Upper lobe of left lung (tissue), 6 donors: ENCODE measurements around the gene SND1. TPM values are rescaled to one million over a fixed set of nuclear protein-coding genes. Genes with fewer than 3 reads are reported as not detected.

ENCODE experiments used
- ATAC-seq, 2 donors: fragments of 200-7000 bp; cut with Tn5 transposase; one replicate each; pipeline ENCODE4 v1.9.1; 2022; ENCODE audit warnings: mild to moderate bottlenecking in 2 of 2, moderate library complexity in 2 of 2; ENCODE audit not compliant: low FRiP score in 2 of 2
- DNase-seq, 2 donors: peaks; one replicate each; pipeline ENCODE4 v3.0.0-alpha.2; 2019 to 2020
- H3K27ac ChIP-seq, 4 donors: fragments of 200-600 bp; sonication (generic); one replicate each; pipeline ENCODE4 v1.5.1; 2016 to 2019
- H3K27me3 ChIP-seq, 4 donors: fragments of 200-600 bp; sonication (generic); one replicate each; pipeline ENCODE4 v1.5.1; 2017 to 2019
- H3K36me3 ChIP-seq, 4 donors: fragments of 200-600 bp; sonication (generic); one replicate each; pipeline ENCODE4 v1.5.1; 2016 to 2019
- H3K4me1 ChIP-seq, 4 donors: fragments of 200-600 bp; sonication (generic); one replicate each; pipeline ENCODE4 v1.5.1; 2018 to 2019
- H3K4me3 ChIP-seq, 4 donors: fragments of 200-600 bp; sonication (generic); one replicate each; pipeline ENCODE4 v1.5.1; 2017 to 2019; ENCODE audit warnings: mild to moderate bottlenecking in 2 of 4, moderate library complexity in 1 of 4
- H3K9me3 ChIP-seq, 4 donors: fragments of 200-600 bp; sonication (generic); one replicate each; pipeline ENCODE4 v1.5.1; 2018 to 2019
- CTCF ChIP-seq, 6 experiments: fragments of 450-650 bp in 4 of 6; fragments of 200-600 bp in 2 of 6; sonication (generic) in 2 of 6; IDR thresholded peaks; one replicate each; pipeline ENCODE4 v1.5.1; 2016 to 2019; ENCODE audit warnings: antibody characterized with exemption in 6 of 6
- EP300 ChIP-seq, 4 donors: sonication (generic); formaldehyde crosslinking; IDR thresholded peaks; one replicate each; pipeline ENCODE4 v1.5.1; 2017; ENCODE audit warnings: antibody characterized with exemption in 4 of 4, control low read depth in 2 of 4
- POLR2A ChIP-seq, 4 donors: fragments of 450-650 bp; IDR thresholded peaks; one replicate each; pipeline ENCODE4 v1.5.1; 2016 to 2017; ENCODE audit warnings: antibody characterized with exemption in 4 of 4, mild to moderate bottlenecking in 2 of 4
- POLR2AphosphoS5 ChIP-seq, 2 donors: sonication (generic); formaldehyde crosslinking; IDR thresholded peaks; one replicate each; pipeline ENCODE4 v1.5.1; 2017; ENCODE audit warnings: antibody characterized with exemption in 2 of 2
- WGBS, 2 donors: methylation state at CpG; one replicate each; pipeline ENCODE4 v1.1.5; 2017 to 2018; 5-methylcytosine and 5-hydroxymethylcytosine counted together
- total RNA-seq, 6 donors: library from RNA; depleted of rRNA in 4 of 6; stranded (reverse); fragments of >200 nt in 4 of 6; gene quantifications; one replicate each; pipeline versions ENCODE4 v1.1.0 to v1.2.1, GENCODE V29; 2016 to 2021
- donor health status: DM: no; HTN: no; CAD: no; lungs with moderate emphysema.
- donor health status: DM: no; HTN: yes; CAD: no; lungs with severe emphysema.

Gene SND1
- total RNA-seq, 6 donors from 2014 or later: 107 to 167 (median 121) TPM

- DNase-seq: no peak
- H3K27ac ChIP-seq: no peak overlapping the region
- peaks cover 0 to 13% (median 9%) of the 10 kb centered on the region in 4 donors for H3K4me1 ChIP-seq
- WGBS, 2 donors: 91 to 94% methylated on average over 7 of the region's 7 CpGs
- TF ChIP-seq POLR2AphosphoS5 (IDR thresholded peaks at IDR 0.05) (no peak), CTCF (IDR thresholded peaks at IDR 0.05) (no peak), EP300 (IDR thresholded peaks at IDR 0.05) (no peak), POLR2A (IDR thresholded peaks at IDR 0.05) (no peak)
- H3K4me3 ChIP-seq: no peak overlapping the region
- no peaks in the 10 kb centered on the region for H3K27me3 ChIP-seq
- no peaks in the 10 kb centered on the region for H3K9me3 ChIP-seq
- H3K36me3 ChIP-seq: no peaks in the 10 kb centered on the region
- no peak for ATAC-seq
These were observed 243.4 kb downstream of the SND1 start for GRCh38 chr7:127895360-127895759.

GRCh38 chr7:127895814-127896280 lies 243.9 kb downstream of the SND1 start:
- TF ChIP-seq CTCF (IDR thresholded peaks at IDR 0.05) (no peak), EP300 (IDR thresholded peaks at IDR 0.05) (no peak)
- Histone ChIP-seq H3K9me3 (no peaks in the 10 kb centered on the region), H3K36me3 (no peaks in the 10 kb centered on the region), H3K4me1 (peaks cover 0 to 11% (median 6%) of the 10 kb centered on the region in 4 donors), H3K27ac (no peak overlapping the region), H3K27me3 (no peaks in the 10 kb centered on the region), H3K4me3 (no peak overlapping the region)
- DNase-seq (no peak), ATAC-seq (no peak)
- WGBS, 2 donors: 78 to 83% methylated on average over 4 of the region's 4 CpGs

- no peaks in the 10 kb centered on the region for H3K36me3 ChIP-seq
- H3K9me3 ChIP-seq: no peaks in the 10 kb centered on the region
- H3K4me3 ChIP-seq: no peak overlapping the region
- 83 to 86% methylated on average over 5 of the region's 5 CpGs for WGBS, 2 donors
- no peak overlapping the region for H3K27ac ChIP-seq
- no peaks in the 10 kb centered on the region for H3K27me3 ChIP-seq
- no peak for TF ChIP-seq POLR2A (IDR thresholded peaks at IDR 0.05)
- TF ChIP-seq POLR2AphosphoS5 (IDR thresholded peaks at IDR 0.05): no peak
- TF ChIP-seq EP300 (IDR thresholded peaks at IDR 0.05): no peak
- TF ChIP-seq CTCF (IDR thresholded peaks at IDR 0.05): no peak
- peaks cover 0 to 11% (median 5%) of the 10 kb centered on the region in 4 donors for H3K4me1 ChIP-seq
- DNase-seq (no peak), ATAC-seq (no peak)
These were observed 244.7 kb downstream of the SND1 start for GRCh38 chr7:127896659-127897058.

- Histone ChIP-seq H3K27ac (no peak overlapping the region), H3K36me3 (no peaks in the 10 kb centered on the region), H3K27me3 (no peaks in the 10 kb centered on the region), H3K9me3 (no peaks in the 10 kb centered on the region), H3K4me1 (peaks cover 0 to 9% (median 4%) of the 10 kb centered on the region in 4 donors), H3K4me3 (no peak overlapping the region)
- 77 to 88% methylated on average over 4 of the region's 4 CpGs for WGBS, 2 donors
- DNase-seq: no peak
- TF ChIP-seq EP300 (IDR thresholded peaks at IDR 0.05) (no peak), CTCF (IDR thresholded peaks at IDR 0.05) (no peak), POLR2A (IDR thresholded peaks at IDR 0.05) (no peak), POLR2AphosphoS5 (IDR thresholded peaks at IDR 0.05) (no peak)
- ATAC-seq: no peak
These were observed 245.9 kb downstream of the SND1 start for GRCh38 chr7:127897704-127898454.

GRCh38 chr7:127899411-127899810 lies 247.4 kb downstream of the SND1 start:
- H3K4me3 ChIP-seq: no peak overlapping the region
- TF ChIP-seq POLR2A (IDR thresholded peaks at IDR 0.05) (no peak), POLR2AphosphoS5 (IDR thresholded peaks at IDR 0.05) (no peak), CTCF (IDR thresholded peaks at IDR 0.05) (no peak), EP300 (IDR thresholded peaks at IDR 0.05) (no peak)
- H3K36me3 ChIP-seq: no peaks in the 10 kb centered on the region
- H3K27me3 ChIP-seq: no peaks in the 10 kb centered on the region
- no peak overlapping the region for H3K27ac ChIP-seq
- peaks cover 0 to 9% (median 4%) of the 10 kb centered on the region in 4 donors for H3K4me1 ChIP-seq
- ATAC-seq (no peak), DNase-seq (no peak)
- no peaks in the 10 kb centered on the region for H3K9me3 ChIP-seq
- WGBS, 2 donors: 94% methylated on average over 2 of the region's 2 CpGs
